C4-2B (cell line): Measurements from ENCODE around the gene AKR1C4.

ENCODE experiments used
- H3K27ac ChIP-seq: fragments of 450-650 bp; 2 replicates; pipeline ENCODE4 v1.5.1; 2017
- ZFX ChIP-seq: fragments of 450-650 bp; IDR thresholded peaks from 2 replicates; pipeline ENCODE4 v1.6.1; 2017
- TF ChIP-seq, protein P1 (sequence below): fragments of 450-650 bp; conservative IDR thresholded peaks from 2 replicates; pipeline ENCODE4 v1.5.1; 2017; ENCODE audit warnings: mild to moderate bottlenecking

AKR1C4 gene

GRCh38 chr10:5196702-5197113 lies at the start of gene AKR1C4:
Gene AKR1C4, plus strand, starts transcription at chr10:5196837. Its CDS starts 31 bp downstream, at chr10:5196868.
- no peak within 1 kb of the TSS for H3K27ac ChIP-seq
- TF ChIP-seq, protein P1, sequence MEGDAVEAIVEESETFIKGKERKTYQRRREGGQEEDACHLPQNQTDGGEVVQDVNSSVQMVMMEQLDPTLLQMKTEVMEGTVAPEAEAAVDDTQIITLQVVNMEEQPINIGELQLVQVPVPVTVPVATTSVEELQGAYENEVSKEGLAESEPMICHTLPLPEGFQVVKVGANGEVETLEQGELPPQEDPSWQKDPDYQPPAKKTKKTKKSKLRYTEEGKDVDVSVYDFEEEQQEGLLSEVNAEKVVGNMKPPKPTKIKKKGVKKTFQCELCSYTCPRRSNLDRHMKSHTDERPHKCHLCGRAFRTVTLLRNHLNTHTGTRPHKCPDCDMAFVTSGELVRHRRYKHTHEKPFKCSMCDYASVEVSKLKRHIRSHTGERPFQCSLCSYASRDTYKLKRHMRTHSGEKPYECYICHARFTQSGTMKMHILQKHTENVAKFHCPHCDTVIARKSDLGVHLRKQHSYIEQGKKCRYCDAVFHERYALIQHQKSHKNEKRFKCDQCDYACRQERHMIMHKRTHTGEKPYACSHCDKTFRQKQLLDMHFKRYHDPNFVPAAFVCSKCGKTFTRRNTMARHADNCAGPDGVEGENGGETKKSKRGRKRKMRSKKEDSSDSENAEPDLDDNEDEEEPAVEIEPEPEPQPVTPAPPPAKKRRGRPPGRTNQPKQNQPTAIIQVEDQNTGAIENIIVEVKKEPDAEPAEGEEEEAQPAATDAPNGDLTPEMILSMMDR: no peak
- no peak for TF ChIP-seq ZFX

DNA sequence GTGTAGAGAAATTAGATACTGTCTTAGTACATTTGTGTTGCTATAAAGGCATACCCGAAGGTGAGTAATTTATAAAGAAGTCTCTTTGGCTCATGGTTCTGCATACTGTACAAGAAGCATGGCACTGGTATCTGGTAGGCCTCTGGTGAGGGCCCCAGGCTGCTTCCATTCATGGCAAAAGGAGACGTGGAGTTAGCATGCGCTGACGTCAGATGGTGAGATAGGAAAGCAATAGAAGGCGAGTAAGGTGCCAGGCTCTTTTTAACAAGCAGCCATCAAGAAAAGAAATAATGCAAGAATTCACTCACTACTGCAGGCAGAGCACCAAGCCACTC lies 49.8 kb upstream of the AKR1C4 start:
- TF ChIP-seq, protein P1: no peak
- no peak for TF ChIP-seq ZFX
- no peak overlapping the region for H3K27ac ChIP-seq

DNA sequence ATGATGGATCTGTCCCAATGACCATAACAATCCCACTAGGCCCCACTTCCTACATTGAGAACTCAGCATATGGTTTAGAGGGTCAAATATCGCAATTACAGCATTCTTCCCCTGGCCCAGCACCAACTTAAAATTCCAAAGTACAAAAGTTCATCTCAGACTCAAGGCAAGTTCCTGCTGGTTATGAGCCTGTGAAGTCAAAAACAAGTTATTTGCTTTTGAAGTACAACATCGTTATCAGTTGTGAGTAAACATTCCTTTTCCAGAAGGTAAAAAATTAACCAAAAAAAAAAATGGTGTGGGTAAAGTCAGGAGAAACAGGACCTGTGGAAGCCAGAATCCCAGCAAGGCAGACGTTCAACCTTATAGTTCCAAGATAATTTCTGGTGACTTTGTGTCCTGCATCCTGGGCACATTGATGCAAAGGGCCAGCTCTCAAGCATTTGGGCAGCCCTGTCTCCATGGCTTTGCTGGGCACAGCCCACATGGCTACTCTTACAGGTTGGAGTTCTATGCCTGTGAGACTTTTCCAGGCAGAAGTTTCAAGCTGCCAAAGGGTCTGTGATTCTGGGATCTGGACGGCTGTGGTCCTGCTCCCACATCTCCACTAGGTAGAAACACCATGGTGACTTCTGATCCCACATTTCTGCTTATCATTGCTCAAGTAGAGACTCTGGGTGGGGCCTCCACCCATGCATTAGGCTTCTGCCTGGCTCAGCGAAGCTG lies 49.2 kb upstream of the AKR1C4 start:
- no peak overlapping the region for H3K27ac ChIP-seq
- TF ChIP-seq, protein P1: no peak
- TF ChIP-seq ZFX: no peak

DNA sequence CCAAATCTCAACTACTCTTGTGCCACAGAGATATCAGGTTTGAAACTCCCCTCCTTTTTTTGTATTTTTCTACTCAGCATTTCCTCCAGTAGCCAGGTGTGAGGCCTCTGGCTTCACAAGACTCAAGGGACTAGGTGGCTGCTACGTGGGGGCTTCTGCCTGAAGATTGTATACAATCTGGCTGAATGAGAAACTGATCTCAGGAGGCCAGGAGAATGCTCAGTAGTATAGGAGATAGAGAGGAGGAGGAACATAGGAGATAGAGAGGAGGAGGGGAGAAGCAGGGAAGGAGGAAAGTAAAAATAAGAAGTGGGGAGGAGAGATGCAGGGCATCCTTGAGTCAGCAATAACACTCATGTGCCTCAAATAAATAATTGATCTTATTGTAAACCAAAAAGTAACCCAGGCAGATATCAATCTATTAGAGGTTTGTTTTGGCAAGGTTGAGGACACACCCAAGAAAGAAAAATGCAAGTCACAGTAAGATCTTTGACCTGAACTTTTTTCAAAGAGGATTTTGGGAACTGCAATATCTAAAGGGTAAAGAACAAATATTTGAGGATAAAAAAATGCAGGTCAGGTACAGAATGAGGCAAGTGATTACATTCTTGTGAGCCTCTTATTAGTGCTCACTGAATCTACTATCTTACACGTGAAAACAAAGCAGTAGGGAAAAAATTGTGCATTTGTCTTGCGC lies 48.5 kb upstream of the AKR1C4 start:
- TF ChIP-seq, protein P1: no peak
- no peak for TF ChIP-seq ZFX
- H3K27ac ChIP-seq: no peak overlapping the region

DNA sequence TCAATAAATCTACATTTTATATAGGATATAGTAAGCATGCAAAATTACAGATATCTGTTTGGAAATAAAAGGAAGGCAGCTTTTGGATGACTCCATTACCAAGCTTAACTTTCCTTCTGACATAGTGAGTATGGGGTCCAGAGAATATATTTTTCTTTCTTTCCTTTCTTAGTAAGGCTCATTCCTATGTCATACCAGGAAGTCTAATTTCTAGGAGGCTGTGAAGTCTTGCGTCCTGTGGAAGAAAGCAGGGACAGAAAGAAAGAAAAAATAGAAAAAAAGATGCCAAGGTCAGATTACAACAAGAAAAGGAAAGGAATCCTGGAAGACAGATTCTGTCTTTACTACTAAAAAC lies 48.0 kb upstream of the AKR1C4 start:
- TF ChIP-seq, protein P1: no peak
- no peak for TF ChIP-seq ZFX
- H3K27ac ChIP-seq: no peak overlapping the region

- H3K27ac ChIP-seq: no peak overlapping the region
- TF ChIP-seq, protein P1: no peak
- TF ChIP-seq ZFX: no peak
Observed at GRCh38 chr10:5151076-5151475, 45.6 kb upstream of the AKR1C4 start.

- TF ChIP-seq, protein P1: no peak
- no peak for TF ChIP-seq ZFX
- H3K27ac ChIP-seq: no peak overlapping the region
Observed at GRCh38 chr10:5155951-5156350, 40.7 kb upstream of the AKR1C4 start.
